HepG2 (cell line): Measurements from ENCODE around the gene UGGT1. TPM values are rescaled to one million over a fixed set of nuclear protein-coding genes. Genes with fewer than 3 reads are reported as not detected.

Experiments
- AGO1 ChIP-seq: fragments of 200-400 bp; formaldehyde crosslinking; IDR thresholded peaks from 2 replicates; pipeline ENCODE4 v1.6.1; 2017; ENCODE audit warnings: mild to moderate bottlenecking, low read depth, low read length, moderate library complexity; ENCODE audit not compliant: poor library complexity, severe bottlenecking
- AKAP8 ChIP-seq: sonication (generic); formaldehyde crosslinking; IDR thresholded peaks from 2 replicates; pipeline ENCODE4 v1.5.1; 2020; ENCODE audit warnings: mild to moderate bottlenecking, missing genetic modification reagents
- CEBPG ChIP-seq: IDR thresholded peaks from 2 replicates; pipeline ENCODE4 v1.6.1; 2016
- GABPB1 ChIP-seq: IDR thresholded peaks from 2 replicates; pipeline ENCODE4 v1.6.1; 2016; ENCODE audit warnings: mild to moderate bottlenecking, missing genetic modification reagents, moderate library complexity, missing compliant biosample characterization
- HHEX ChIP-seq: IDR thresholded peaks from 2 replicates; pipeline ENCODE4 v1.6.1; 2016; ENCODE audit warnings: control low read depth
- HMGXB4 ChIP-seq, 2 experiments: sonication (generic) in 1 of 2; formaldehyde crosslinking in 1 of 2; IDR thresholded peaks; 2 replicates each; pipeline versions ENCODE4 v1.4.0 to v1.6.1; 2018 to 2020; ENCODE audit warnings: missing genetic modification reagents in 2 of 2, borderline replicate concordance in 1 of 2, low read depth in 1 of 2, mild to moderate bottlenecking in 1 of 2, missing biosample characterization in 1 of 2
- JUN ChIP-seq: sonication (generic); formaldehyde crosslinking; IDR thresholded peaks from 2 replicates; pipeline ENCODE4 v1.4.0; 2020; ENCODE audit warnings: mild to moderate bottlenecking, missing genetic modification reagents
- KLF16 ChIP-seq, 2 experiments: sonication (generic) in 1 of 2; formaldehyde crosslinking in 1 of 2; IDR thresholded peaks; 2 replicates each; pipeline versions ENCODE4 v1.6.1 to v1.8.0; 2016 to 2023; ENCODE audit warnings: missing genetic modification reagents in 2 of 2, missing compliant biosample characterization in 1 of 2
- PAF1 ChIP-seq: IDR thresholded peaks from 2 replicates; pipeline ENCODE4 v1.6.1; 2016; ENCODE audit warnings: missing genetic modification reagents, missing compliant biosample characterization
- SIN3A ChIP-seq: IDR thresholded peaks from 2 replicates; pipeline ENCODE4 v1.6.1; 2011; ENCODE audit warnings: low read depth, mild to moderate bottlenecking, control low read depth, low read length, borderline replicate concordance
- TMF1 ChIP-seq: sonication (generic); formaldehyde crosslinking; IDR thresholded peaks from 2 replicates; pipeline ENCODE4 v1.8.1; 2022; ENCODE audit warnings: low read depth, missing genetic modification reagents
- ZNF207 ChIP-seq: fragments of 450-650 bp; IDR thresholded peaks from 2 replicates; pipeline ENCODE4 v1.6.1; 2016; ENCODE audit warnings: antibody characterized with exemption, borderline replicate concordance
- ZNF275 ChIP-seq: sonication (generic); formaldehyde crosslinking; IDR thresholded peaks from 2 replicates; pipeline ENCODE4 v1.8.0; 2022; ENCODE audit warnings: missing genetic modification reagents, mild to moderate bottlenecking, inconsistent platforms, borderline replicate concordance
- ZNF775 ChIP-seq: sonication (generic); formaldehyde crosslinking; IDR thresholded peaks from 2 replicates; pipeline ENCODE4 v1.4.0; 2020; ENCODE audit warnings: missing genetic modification reagents, mild to moderate bottlenecking, moderate library complexity, borderline replicate concordance
- ZSCAN25 ChIP-seq: sonication (generic); formaldehyde crosslinking; IDR thresholded peaks from 2 replicates; pipeline ENCODE4 v1.8.0; 2022; ENCODE audit warnings: mild to moderate bottlenecking, missing genetic modification reagents
- polyA plus RNA-seq, 8 experiments: library from polyadenylated mRNA; depleted of rRNA in 3 of 8; stranded (reverse) in 7 of 8; unstranded in 1 of 8; fragments of >200 nt; fragmentation: Illumina TruSeq in 4 of 8; extraction: Trizol in 4 of 8; gene quantifications; 2 replicates each; pipeline versions ENCODE4 v1.2.1 to v1.2.3, GENCODE V29; 2011 to 2016; ENCODE audit warnings: low read depth in 4 of 8, missing spikeins in 1 of 8, mixed read lengths in 1 of 8; ENCODE audit not compliant: insufficient read depth in 1 of 8
- total RNA-seq, 5 experiments: library from RNA; depleted of rRNA; stranded (reverse); fragments of >200 nt; fragmentation: Illumina TruSeq; extraction: Trizol; gene quantifications; 2 replicates each; pipeline ENCODE4 v1.2.3, GENCODE V29; 2016; ENCODE audit warnings: low read depth in 1 of 5
- TF ChIP-seq, protein P1 (sequence below): IDR thresholded peaks from 2 replicates; pipeline ENCODE4 v1.6.1; 2016
- TF ChIP-seq, protein P2 (sequence below): IDR thresholded peaks from 2 replicates; pipeline ENCODE4 v1.6.1; 2016; ENCODE audit warnings: control low read depth
- TF ChIP-seq, protein P3 (sequence below), 2 experiments: sonication (generic) in 1 of 2; formaldehyde crosslinking in 1 of 2; IDR thresholded peaks; 2 replicates each; pipeline versions ENCODE4 v1.6.1 to v1.9.0; 2014 to 2022; ENCODE audit warnings: antibody characterized with exemption in 1 of 2, borderline replicate concordance in 1 of 2, inconsistent platforms in 1 of 2, low read depth in 1 of 2, missing genetic modification reagents in 1 of 2

Gene UGGT1
- total and polyA plus RNA-seq, 2 of the 13 experiments (the other 11 are each of a cell fraction or from before 2014, with no cell fraction given), result 35.8 to 83.2 TPM

GRCh38 chr2:128196026-128196425, 105.0 kb downstream of the UGGT1 start (continued):
- TF ChIP-seq AGO1 (no peak), ZNF275 (CRISPR knock-in tag) (no peak), CEBPG (no peak), PAF1 (CRISPR knock-in tag) (no peak), GABPB1 (no peak), ZSCAN25 (CRISPR knock-in tag) (no peak), AKAP8 (no peak), ZNF775 (no peak), SIN3A (no peak), KLF16 (CRISPR knock-in tag; IDR thresholded peaks at IDR 0.05) (no peak), JUN (CRISPR knock-in tag) (no peak), ZNF207 (no peak), HHEX (CRISPR knock-in tag) (peak; percentile 5; the same call in 1 of the 2 replicates), HMGXB4 (CRISPR knock-in tag; IDR thresholded peaks at IDR 0.05; ENCODE audit: borderline replicate concordance in 1 of 2, low read depth in 1 of 2) (0 out of 4 replicates have a peak, but pooled peaks of 1 of the 2 experiments have one; percentile 41), TMF1 (CRISPR knock-in tag) (no peak)
- TF ChIP-seq, protein P1, sequence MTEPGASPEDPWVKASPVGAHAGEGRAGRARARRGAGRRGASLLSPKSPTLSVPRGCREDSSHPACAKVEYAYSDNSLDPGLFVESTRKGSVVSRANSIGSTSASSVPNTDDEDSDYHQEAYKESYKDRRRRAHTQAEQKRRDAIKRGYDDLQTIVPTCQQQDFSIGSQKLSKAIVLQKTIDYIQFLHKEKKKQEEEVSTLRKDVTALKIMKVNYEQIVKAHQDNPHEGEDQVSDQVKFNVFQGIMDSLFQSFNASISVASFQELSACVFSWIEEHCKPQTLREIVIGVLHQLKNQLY (CRISPR knock-in tag), result no peak
- TF ChIP-seq, protein P2, sequence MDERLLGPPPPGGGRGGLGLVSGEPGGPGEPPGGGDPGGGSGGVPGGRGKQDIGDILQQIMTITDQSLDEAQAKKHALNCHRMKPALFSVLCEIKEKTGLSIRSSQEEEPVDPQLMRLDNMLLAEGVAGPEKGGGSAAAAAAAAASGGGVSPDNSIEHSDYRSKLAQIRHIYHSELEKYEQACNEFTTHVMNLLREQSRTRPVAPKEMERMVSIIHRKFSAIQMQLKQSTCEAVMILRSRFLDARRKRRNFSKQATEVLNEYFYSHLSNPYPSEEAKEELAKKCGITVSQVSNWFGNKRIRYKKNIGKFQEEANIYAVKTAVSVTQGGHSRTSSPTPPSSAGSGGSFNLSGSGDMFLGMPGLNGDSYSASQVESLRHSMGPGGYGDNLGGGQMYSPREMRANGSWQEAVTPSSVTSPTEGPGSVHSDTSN (CRISPR knock-in tag), result no peak
- TF ChIP-seq, protein P3, sequence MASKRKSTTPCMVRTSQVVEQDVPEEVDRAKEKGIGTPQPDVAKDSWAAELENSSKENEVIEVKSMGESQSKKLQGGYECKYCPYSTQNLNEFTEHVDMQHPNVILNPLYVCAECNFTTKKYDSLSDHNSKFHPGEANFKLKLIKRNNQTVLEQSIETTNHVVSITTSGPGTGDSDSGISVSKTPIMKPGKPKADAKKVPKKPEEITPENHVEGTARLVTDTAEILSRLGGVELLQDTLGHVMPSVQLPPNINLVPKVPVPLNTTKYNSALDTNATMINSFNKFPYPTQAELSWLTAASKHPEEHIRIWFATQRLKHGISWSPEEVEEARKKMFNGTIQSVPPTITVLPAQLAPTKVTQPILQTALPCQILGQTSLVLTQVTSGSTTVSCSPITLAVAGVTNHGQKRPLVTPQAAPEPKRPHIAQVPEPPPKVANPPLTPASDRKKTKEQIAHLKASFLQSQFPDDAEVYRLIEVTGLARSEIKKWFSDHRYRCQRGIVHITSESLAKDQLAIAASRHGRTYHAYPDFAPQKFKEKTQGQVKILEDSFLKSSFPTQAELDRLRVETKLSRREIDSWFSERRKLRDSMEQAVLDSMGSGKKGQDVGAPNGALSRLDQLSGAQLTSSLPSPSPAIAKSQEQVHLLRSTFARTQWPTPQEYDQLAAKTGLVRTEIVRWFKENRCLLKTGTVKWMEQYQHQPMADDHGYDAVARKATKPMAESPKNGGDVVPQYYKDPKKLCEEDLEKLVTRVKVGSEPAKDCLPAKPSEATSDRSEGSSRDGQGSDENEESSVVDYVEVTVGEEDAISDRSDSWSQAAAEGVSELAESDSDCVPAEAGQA (IDR thresholded peaks at IDR 0.05; ENCODE audit: low read depth), result no peak; the same call in 1 of the 2 replicates
- TF ChIP-seq, protein P3 (CRISPR knock-in tag; IDR thresholded peaks at IDR 0.05; ENCODE audit: borderline replicate concordance), result no peak
